CD4-positive, alpha-beta T cell treated with Interleukin-4 for 4 hours (primary cell): Measurements from ENCODE around the gene EHMT2.
"Not testable (repeated sequence)": the region's sequence is repeated elsewhere in the genome, so short reads cannot be mapped to it uniquely, and the experiment has no call there.

Experiments
- DNase-seq: peaks from one replicate; pipeline ENCODE4 v3.0.0-alpha.2; 2020

The EHMT2 gene

DNA sequence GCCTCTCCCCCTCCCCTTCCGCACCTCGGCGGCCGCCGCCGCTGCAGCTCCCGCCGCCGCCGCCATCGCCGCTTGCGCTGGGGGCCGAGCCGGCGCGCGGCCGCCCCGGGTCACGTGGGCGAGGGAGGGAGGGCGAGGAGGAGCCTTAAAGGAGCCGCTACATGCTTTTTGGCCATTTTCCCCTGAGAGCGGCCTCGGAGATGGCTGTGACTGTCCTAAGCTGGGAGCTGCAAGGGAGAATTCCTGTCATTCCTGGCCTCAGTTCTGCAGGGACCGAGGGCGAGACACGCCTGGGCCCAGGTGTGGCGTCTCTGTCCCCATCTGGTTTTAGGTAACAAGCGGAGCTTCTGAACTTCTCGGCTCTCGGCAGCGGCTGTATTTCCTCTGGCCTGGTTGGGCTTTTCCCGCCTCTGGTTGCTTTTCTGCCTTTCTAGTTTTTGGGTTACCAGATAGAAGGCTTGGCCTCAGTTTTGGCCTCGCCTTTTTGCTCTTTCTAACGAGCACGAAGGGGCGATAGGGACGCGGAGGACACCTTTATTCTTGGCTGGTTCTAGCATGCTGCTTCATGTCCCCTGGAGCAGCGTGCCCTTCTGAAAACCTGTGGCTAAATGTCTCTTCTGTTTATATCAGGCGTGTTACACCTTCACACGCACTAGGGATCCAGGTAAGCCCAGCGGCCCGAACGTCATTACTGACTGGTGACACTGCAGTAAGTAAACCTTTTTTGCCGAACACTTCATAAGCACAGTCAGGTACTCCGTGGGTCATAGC lies at the start of gene EHMT2:
TSS of gene EHMT2 (minus strand) at position 87 of the 771 bp plus-strand sequence. CDS start at position 66, 21 bp downstream.
- DNase-seq, result peak; percentile 79

DNA sequence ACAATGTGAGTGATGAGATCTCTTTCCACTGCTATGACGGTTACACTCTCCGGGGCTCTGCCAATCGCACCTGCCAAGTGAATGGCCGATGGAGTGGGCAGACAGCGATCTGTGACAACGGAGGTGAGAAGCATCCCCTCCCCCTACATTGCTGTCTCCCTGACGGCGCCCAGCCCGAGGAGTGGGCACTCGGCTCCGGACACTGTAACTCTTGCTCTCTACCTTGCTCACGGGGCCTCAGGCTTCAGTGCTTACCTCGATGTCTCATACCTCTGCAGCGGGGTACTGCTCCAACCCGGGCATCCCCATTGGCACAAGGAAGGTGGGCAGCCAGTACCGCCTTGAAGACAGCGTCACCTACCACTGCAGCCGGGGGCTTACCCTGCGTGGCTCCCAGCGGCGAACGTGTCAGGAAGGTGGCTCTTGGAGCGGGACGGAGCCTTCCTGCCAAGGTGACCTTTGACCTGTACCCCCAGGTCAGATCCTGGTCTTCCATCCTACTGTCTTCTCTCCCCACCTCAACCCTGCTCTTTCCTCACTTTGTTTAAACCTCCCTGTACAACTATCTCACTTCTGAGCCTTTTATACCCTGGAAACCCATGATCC lies 49.7 kb upstream of the EHMT2 start:
- no peak for DNase-seq

DNA sequence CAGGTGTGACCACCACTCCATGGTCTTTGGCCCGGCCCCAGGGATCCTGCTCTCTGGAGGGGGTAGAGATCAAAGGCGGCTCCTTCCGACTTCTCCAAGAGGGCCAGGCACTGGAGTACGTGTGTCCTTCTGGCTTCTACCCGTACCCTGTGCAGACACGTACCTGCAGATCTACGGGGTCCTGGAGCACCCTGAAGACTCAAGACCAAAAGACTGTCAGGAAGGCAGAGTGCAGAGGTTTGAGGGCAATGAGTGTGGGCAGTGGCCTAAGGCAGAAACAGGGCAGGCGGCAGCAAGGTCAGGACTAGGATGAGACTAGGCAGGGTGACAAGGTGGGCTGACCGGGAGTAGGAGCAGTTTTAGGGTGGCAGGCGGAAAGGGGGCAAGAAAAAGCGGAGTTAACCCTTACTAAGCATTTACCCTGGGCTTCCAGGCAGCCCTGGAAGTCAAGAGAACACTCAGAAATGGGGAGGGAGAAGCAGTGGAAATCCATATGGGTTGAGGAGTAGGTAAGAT lies 48.9 kb upstream of the EHMT2 start:
- DNase-seq, result no peak

GRCh38 chr6:31945507-31946369 lies 48.2 kb upstream of the EHMT2 start, which contains the start of gene CFB:
CFB (plus strand) TSS chr6:31946095; CDS start chr6:31946222, 127 bp downstream.
- no peak for DNase-seq

DNA sequence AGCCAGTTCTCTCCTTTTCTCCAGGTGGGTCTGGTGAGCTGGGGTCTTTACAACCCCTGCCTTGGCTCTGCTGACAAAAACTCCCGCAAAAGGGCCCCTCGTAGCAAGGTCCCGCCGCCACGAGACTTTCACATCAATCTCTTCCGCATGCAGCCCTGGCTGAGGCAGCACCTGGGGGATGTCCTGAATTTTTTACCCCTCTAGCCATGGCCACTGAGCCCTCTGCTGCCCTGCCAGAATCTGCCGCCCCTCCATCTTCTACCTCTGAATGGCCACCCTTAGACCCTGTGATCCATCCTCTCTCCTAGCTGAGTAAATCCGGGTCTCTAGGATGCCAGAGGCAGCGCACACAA lies 47.6 kb upstream of the EHMT2 start:
- no peak for DNase-seq

- DNase-seq, result no peak
These were observed 46.2 kb upstream of the EHMT2 start for GRCh38 chr6:31943742-31944141.

DNA sequence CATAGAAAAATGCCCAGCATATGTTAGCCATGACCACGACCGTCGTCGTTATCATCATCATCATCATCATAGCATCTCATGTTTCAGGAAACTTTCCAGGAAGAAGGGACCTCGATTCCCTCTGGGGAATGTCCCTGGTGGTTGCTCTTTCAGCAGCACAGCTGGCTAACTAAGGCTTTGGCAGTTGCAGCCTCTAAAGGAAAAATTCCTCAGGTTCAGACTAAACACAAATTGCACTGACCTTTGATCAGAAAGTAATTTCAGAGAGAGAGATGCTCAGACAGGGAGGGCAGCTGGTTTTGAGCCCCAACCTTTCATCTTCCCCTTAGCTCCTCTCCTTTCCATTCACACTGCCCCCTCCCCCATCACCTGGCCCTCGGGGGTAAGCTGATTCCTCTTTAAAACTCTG lies 42.8 kb upstream of the EHMT2 start:
- DNase-seq, result no peak

GRCh38 chr6:31935823-31936222 lies 38.3 kb upstream of the EHMT2 start:
- no peak for DNase-seq

DNA sequence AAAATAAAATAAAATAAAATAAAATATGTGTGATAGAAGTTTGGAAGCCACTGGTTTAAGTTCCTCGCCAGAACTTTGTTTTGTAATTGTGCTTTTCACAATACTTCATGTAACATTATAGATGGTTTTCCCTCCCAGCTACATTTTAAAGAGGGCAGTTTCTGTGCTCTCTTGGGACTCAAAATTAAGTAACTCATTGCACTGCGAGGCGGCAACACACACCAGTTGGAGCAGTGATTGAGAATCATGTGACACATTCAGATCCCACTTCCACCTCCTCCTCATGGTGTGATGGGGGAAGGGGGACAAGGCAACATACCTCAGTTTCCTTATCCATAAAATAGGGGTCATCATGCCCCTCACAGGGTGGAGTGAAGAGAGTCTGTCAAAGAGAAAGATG lies 37.5 kb upstream of the EHMT2 start:
- no peak for DNase-seq

DNA sequence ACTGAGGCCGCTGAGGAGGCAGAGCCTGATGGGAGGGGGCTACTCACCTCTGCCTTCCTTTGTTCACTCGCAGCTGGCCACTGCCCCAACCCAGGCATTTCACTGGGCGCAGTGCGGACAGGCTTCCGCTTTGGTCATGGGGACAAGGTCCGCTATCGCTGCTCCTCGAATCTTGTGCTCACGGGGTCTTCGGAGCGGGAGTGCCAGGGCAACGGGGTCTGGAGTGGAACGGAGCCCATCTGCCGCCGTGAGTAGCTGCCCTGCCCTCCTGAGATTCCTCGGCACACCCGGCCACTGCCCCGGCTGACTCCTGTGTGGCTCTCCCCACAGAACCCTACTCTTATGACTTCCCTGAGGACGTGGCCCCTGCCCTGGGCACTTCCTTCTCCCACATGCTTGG lies 36.0 kb upstream of the EHMT2 start:
- DNase-seq, result no peak

DNA sequence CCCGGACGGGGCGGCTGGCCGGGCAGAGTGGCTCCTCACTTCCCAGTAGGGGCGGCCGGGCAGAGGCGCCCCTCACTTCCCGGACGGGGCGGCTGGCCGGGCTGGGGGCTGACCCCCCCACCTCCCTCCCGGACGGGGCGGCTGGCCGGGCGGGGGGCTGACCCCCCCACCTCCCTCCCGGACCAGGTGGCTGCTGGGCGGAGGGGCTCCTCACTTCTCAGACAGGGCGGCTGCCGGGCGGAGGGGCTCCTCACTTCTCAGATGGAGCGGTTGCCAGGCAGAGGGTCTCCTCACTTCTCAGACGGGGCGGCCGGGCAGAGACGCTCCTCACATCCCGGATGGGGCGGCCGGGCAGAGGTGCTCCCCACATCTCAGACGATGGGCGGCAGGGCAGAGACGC lies 34.6 kb upstream of the EHMT2 start:
- DNase-seq, result not testable (repeated sequence)

DNA sequence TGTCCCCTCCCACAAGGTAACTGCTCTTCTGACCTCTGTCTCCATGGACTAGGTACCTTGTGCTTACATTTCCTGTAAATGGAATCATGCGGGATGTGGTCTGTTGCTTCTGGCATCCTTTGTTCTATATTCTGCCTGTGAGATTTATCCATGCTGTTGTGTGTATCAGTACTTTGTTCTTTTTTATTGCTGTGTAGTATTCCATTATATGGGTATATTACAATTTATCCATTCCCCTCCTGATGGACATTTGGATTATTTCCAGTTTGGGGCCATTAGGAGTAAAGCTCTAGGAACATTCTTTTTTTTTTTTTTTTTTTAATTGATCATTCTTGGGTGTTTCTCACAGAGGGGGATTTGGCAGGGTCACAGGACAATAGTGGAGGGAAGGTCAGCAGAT lies 33.5 kb upstream of the EHMT2 start:
- DNase-seq, result no peak

- no peak for DNase-seq
These were observed 31.1 kb upstream of the EHMT2 start for GRCh38 chr6:31928672-31928939.

- DNase-seq, result no peak
These were observed 30.6 kb upstream of the EHMT2 start for GRCh38 chr6:31927863-31928671.

- no peak for DNase-seq
These were observed 29.9 kb upstream of the EHMT2 start, which contains the start of gene C2 for GRCh38 chr6:31927242-31927862. C2 (plus strand) TSS chr6:31927717; CDS start chr6:31927753, 36 bp downstream.

DNA sequence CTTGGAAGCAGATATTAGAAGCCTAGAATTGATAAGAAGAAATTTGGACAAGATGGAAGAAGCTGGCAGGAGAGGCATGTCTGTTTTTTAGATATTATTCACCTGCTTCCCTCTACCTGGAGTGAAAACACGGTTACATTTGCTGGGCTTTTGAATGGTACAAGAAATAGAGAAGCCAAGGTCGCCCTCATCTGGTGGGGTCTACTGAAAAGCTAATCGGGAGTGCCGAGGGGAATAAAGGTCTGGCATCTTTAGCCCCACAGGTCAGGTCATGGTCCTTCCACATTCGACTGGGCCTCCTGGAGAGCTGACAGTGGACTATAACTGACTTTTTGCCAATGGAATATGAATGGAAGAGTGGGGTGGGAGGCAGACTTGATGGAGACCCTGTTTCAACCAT lies 25.4 kb upstream of the EHMT2 start:
- DNase-seq, result no peak

DNA sequence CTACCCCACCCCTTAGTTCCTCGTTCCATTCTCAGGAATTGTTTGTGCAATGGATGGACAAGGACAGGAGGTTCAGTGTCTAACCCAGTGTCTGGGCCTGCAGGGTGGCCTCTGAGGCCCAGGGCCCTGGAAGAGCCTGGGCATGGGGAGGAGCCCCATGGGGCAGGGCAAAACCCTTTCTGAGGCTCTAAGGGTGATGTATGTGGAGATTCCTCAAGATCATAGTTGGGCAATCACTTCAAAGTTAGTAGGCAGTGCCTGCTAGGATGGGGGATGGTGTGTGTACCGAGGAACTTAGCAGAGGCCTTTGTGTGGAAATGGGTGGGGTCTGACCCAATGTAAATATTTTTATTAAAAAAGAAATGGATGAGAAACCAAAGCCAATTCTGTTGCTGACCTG lies 23.3 kb upstream of the EHMT2 start:
- DNase-seq, result no peak

DNA sequence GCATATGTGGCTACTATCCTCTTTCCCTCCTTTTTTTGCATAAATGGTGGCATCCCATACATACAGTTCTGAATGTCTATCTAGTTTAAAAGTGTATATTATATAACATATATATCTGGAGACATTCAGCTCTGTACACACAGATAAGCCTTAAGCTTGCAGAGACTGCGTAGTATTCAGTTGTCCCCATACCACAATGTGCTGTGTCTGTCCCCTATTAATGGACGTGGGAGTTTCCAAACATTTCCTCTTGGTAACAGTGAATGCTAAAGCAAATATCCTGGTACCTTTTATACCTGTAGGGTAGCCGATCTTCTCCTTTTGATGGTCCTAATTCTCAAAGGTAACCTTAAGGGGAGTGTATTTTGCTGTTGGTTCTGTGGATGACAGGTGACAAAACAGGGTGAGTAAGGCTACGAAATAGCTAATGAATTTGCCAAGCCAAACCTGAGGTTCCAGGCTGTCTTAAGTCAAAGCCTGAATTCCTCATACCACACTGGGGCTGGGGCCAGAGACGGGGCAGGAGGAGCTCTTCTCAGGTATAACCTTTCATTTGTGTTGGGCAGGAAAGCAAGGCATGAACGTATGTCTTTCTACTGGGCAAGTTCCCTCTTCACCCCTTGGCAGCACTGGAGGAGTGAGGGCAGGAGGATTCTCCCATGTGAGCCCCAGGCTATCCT lies 22.3 kb upstream of the EHMT2 start:
- no peak for DNase-seq

- no peak for DNase-seq
These were observed 20.7 kb upstream of the EHMT2 start for GRCh38 chr6:31918069-31918720.

- DNase-seq, result no peak
These were observed 18.3 kb upstream of the EHMT2 start for GRCh38 chr6:31915756-31916155.

DNA sequence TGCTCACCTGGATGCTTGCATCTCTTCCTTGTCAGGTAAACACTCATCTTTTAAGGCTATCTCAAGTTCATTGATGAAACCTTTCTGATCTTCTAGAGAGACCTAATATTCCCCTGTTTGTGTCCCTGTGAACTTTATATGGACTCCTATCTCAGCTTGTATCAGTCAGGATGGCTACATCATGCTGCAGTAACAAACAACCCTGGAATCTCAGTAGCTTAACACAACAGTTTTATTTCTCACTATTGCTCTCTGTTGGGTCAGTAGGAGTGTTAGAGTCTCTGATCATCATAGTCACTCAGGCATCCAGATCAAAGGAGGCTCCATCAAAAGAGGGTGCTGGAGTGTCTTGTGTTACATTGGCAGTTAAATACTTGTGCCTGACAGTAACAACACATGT lies 17.9 kb upstream of the EHMT2 start:
- no peak for DNase-seq
